ENCODE measurements around the gene EXOSC10. TPM values are rescaled to one million over a fixed set of nuclear protein-coding genes. Genes with fewer than 3 reads are reported as not detected.

The EXOSC10 gene
- total and polyA plus RNA-seq, 2 experiments from 2014 or later, result 55.5 to 72.9 TPM

GRCh38 chr1:11041048-11041447 lies 58.6 kb downstream of the EXOSC10 start:
- Histone ChIP-seq H4K20me1 (replicated peaks; ENCODE audit: insufficient read depth) (no peaks in the 10 kb centered on the region), H3K27me3 (ENCODE audit: insufficient read depth) (no peaks in the 10 kb centered on the region), H3F3A (replicated peaks; ENCODE audit: low read depth) (0 out of 2 replicates have a peak, but pooled peaks cover 2% of the 10 kb centered on the region), H3K36me3 (ENCODE audit: insufficient read depth) (no peaks in the 10 kb centered on the region), H2AFZ (no peak overlapping the region), H3K79me2 (replicated peaks; ENCODE audit: insufficient read depth) (no peaks in the 10 kb centered on the region), H3K27ac (ENCODE audit: low read depth) (no peak overlapping the region), H3K4me2 (no peak overlapping the region), H3K4me3 (no peak overlapping the region), H3K9me2 (ENCODE audit: insufficient read depth) (no peaks in the 10 kb centered on the region), H3K4me1 (ENCODE audit: insufficient read depth) (peaks cover 5% of the 10 kb centered on the region)
- Mint-ChIP-seq H3K36me3 (ENCODE audit: low read depth) (no peaks in the 10 kb centered on the region), H3K4me1 (peaks cover 4% of the 10 kb centered on the region), H3K27me3 (ENCODE audit: insufficient read depth, low read depth, poor library complexity) (peaks cover 3% of the 10 kb centered on the region), H3K4me3 (no peak overlapping the region), H3K9me3 (no peaks in the 10 kb centered on the region), H3K27ac (no peak overlapping the region)
- ATAC-seq (no peak), DNase-seq (ENCODE audit: low spot score) (no peak)
- TF ChIP-seq NANOG (IDR thresholded peaks at IDR 0.05; ENCODE audit: borderline replicate concordance), result no peak
- TF ChIP-seq, protein P1, sequence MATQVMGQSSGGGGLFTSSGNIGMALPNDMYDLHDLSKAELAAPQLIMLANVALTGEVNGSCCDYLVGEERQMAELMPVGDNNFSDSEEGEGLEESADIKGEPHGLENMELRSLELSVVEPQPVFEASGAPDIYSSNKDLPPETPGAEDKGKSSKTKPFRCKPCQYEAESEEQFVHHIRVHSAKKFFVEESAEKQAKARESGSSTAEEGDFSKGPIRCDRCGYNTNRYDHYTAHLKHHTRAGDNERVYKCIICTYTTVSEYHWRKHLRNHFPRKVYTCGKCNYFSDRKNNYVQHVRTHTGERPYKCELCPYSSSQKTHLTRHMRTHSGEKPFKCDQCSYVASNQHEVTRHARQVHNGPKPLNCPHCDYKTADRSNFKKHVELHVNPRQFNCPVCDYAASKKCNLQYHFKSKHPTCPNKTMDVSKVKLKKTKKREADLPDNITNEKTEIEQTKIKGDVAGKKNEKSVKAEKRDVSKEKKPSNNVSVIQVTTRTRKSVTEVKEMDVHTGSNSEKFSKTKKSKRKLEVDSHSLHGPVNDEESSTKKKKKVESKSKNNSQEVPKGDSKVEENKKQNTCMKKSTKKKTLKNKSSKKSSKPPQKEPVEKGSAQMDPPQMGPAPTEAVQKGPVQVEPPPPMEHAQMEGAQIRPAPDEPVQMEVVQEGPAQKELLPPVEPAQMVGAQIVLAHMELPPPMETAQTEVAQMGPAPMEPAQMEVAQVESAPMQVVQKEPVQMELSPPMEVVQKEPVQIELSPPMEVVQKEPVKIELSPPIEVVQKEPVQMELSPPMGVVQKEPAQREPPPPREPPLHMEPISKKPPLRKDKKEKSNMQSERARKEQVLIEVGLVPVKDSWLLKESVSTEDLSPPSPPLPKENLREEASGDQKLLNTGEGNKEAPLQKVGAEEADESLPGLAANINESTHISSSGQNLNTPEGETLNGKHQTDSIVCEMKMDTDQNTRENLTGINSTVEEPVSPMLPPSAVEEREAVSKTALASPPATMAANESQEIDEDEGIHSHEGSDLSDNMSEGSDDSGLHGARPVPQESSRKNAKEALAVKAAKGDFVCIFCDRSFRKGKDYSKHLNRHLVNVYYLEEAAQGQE (IDR thresholded peaks at IDR 0.05; ENCODE audit: unreplicated experiment), result no peak
- no peak for TF ChIP-seq POLR2AphosphoS5 (IDR thresholded peaks at IDR 0.05; ENCODE audit: low read depth)
- TF ChIP-seq, protein P2, sequence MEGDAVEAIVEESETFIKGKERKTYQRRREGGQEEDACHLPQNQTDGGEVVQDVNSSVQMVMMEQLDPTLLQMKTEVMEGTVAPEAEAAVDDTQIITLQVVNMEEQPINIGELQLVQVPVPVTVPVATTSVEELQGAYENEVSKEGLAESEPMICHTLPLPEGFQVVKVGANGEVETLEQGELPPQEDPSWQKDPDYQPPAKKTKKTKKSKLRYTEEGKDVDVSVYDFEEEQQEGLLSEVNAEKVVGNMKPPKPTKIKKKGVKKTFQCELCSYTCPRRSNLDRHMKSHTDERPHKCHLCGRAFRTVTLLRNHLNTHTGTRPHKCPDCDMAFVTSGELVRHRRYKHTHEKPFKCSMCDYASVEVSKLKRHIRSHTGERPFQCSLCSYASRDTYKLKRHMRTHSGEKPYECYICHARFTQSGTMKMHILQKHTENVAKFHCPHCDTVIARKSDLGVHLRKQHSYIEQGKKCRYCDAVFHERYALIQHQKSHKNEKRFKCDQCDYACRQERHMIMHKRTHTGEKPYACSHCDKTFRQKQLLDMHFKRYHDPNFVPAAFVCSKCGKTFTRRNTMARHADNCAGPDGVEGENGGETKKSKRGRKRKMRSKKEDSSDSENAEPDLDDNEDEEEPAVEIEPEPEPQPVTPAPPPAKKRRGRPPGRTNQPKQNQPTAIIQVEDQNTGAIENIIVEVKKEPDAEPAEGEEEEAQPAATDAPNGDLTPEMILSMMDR (conservative IDR thresholded peaks at IDR 0.05; ENCODE audit: low read depth in 2 of 2), result no peak
- no peak for TF ChIP-seq STAT1 (IDR thresholded peaks at IDR 0.05; ENCODE audit: unreplicated experiment)
- TF ChIP-seq, protein P3, sequence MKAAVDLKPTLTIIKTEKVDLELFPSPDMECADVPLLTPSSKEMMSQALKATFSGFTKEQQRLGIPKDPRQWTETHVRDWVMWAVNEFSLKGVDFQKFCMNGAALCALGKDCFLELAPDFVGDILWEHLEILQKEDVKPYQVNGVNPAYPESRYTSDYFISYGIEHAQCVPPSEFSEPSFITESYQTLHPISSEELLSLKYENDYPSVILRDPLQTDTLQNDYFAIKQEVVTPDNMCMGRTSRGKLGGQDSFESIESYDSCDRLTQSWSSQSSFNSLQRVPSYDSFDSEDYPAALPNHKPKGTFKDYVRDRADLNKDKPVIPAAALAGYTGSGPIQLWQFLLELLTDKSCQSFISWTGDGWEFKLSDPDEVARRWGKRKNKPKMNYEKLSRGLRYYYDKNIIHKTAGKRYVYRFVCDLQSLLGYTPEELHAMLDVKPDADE (IDR thresholded peaks at IDR 0.05), result no peak
- TF ChIP-seq ZNF462 (CRISPR knock-in tag; IDR thresholded peaks at IDR 0.05), result no peak
- no peak for TF ChIP-seq CREB1 (CRISPR knock-in tag; IDR thresholded peaks at IDR 0.05; ENCODE audit: low read depth)
- TF ChIP-seq JUNB (IDR thresholded peaks at IDR 0.05; ENCODE audit: unreplicated experiment), result no peak
- no peak for TF ChIP-seq EZH2phosphoT487 (IDR thresholded peaks at IDR 0.05; ENCODE audit: unreplicated experiment)
- TF ChIP-seq ZNF331 (CRISPR knock-in tag; IDR thresholded peaks at IDR 0.05; ENCODE audit: low read depth), result no peak
- no peak for TF ChIP-seq ZNF114 (CRISPR knock-in tag; IDR thresholded peaks at IDR 0.05)
- TF ChIP-seq EZH2 (IDR thresholded peaks at IDR 0.05; ENCODE audit: low read depth, unreplicated experiment), result no peak
